HL-60 (cell line): Measurements from ENCODE around the gene CCDC158.

Experiments
- DNase-seq, 2 experiments: peaks; one replicate each; pipeline ENCODE4 v3.0.0-alpha.2; 2010 to 2020; ENCODE audit warnings: low read depth in 1 of 2, low spot score in 1 of 2
- H3K27ac ChIP-seq: fragments of 250-450 bp; sonication (Bioruptor Pico); replicated peaks from 2 replicates; pipeline ENCODE4 v1.5.1; 2020; ENCODE audit warnings: mild to moderate bottlenecking, moderate library complexity
- H3K27me3 ChIP-seq: fragments of 250-450 bp; sonication (Bioruptor Pico); 2 replicates; pipeline ENCODE4 v1.5.1; 2021; ENCODE audit warnings: mild to moderate bottlenecking, moderate library complexity; ENCODE audit not compliant: insufficient read depth, poor library complexity, severe bottlenecking
- H3K4me3 ChIP-seq: replicated peaks from 2 replicates; pipeline ENCODE4 v1.5.1; 2011; ENCODE audit warnings: mild to moderate bottlenecking, control low read depth, low read length; ENCODE audit not compliant: insufficient read depth
- CTCF ChIP-seq: IDR thresholded peaks from one replicate; pipeline ENCODE4 v1.5.1; 2011; ENCODE audit warnings: low read length, control low read depth, inconsistent platforms; ENCODE audit not compliant: insufficient read depth
- GABPA ChIP-seq: IDR thresholded peaks from 2 replicates; pipeline ENCODE4 v1.6.1; 2012; ENCODE audit warnings: low read depth
- POLR2AphosphoS5 ChIP-seq: IDR thresholded peaks from 2 replicates; pipeline ENCODE4 v1.6.1; 2012; ENCODE audit warnings: low read depth
- SPI1 ChIP-seq: IDR thresholded peaks from 2 replicates; pipeline ENCODE4 v1.6.1; 2012; ENCODE audit warnings: low read depth, mild to moderate bottlenecking, borderline replicate concordance
- TF ChIP-seq, protein P1 (sequence below): IDR thresholded peaks from 2 replicates; pipeline ENCODE4 v1.6.1; 2012; ENCODE audit warnings: low read depth; ENCODE audit not compliant: insufficient replicate concordance

Gene CCDC158

GRCh38 chr4:76420188-76420761, 666 bp downstream of the CCDC158 start:
- no peak for TF ChIP-seq CTCF
- TF ChIP-seq POLR2AphosphoS5, result no peak
- TF ChIP-seq SPI1, result no peak
- TF ChIP-seq GABPA, result no peak
- TF ChIP-seq, protein P1, sequence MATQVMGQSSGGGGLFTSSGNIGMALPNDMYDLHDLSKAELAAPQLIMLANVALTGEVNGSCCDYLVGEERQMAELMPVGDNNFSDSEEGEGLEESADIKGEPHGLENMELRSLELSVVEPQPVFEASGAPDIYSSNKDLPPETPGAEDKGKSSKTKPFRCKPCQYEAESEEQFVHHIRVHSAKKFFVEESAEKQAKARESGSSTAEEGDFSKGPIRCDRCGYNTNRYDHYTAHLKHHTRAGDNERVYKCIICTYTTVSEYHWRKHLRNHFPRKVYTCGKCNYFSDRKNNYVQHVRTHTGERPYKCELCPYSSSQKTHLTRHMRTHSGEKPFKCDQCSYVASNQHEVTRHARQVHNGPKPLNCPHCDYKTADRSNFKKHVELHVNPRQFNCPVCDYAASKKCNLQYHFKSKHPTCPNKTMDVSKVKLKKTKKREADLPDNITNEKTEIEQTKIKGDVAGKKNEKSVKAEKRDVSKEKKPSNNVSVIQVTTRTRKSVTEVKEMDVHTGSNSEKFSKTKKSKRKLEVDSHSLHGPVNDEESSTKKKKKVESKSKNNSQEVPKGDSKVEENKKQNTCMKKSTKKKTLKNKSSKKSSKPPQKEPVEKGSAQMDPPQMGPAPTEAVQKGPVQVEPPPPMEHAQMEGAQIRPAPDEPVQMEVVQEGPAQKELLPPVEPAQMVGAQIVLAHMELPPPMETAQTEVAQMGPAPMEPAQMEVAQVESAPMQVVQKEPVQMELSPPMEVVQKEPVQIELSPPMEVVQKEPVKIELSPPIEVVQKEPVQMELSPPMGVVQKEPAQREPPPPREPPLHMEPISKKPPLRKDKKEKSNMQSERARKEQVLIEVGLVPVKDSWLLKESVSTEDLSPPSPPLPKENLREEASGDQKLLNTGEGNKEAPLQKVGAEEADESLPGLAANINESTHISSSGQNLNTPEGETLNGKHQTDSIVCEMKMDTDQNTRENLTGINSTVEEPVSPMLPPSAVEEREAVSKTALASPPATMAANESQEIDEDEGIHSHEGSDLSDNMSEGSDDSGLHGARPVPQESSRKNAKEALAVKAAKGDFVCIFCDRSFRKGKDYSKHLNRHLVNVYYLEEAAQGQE, result no peak
- Histone ChIP-seq H3K4me3 (no peak overlapping the region), H3K27me3 (peaks cover 5% of the 10 kb centered on the region), H3K27ac (no peak overlapping the region)
- DNase-seq, result no peak

GRCh38 chr4:76410636-76411035, 10.3 kb downstream of the CCDC158 start:
- Histone ChIP-seq H3K27me3 (no peaks in the 10 kb centered on the region), H3K4me3 (no peak overlapping the region), H3K27ac (no peak overlapping the region)
- DNase-seq, result no peak
- TF ChIP-seq SPI1 (no peak), POLR2AphosphoS5 (no peak), CTCF (no peak)
- TF ChIP-seq, protein P1, result no peak

DNA sequence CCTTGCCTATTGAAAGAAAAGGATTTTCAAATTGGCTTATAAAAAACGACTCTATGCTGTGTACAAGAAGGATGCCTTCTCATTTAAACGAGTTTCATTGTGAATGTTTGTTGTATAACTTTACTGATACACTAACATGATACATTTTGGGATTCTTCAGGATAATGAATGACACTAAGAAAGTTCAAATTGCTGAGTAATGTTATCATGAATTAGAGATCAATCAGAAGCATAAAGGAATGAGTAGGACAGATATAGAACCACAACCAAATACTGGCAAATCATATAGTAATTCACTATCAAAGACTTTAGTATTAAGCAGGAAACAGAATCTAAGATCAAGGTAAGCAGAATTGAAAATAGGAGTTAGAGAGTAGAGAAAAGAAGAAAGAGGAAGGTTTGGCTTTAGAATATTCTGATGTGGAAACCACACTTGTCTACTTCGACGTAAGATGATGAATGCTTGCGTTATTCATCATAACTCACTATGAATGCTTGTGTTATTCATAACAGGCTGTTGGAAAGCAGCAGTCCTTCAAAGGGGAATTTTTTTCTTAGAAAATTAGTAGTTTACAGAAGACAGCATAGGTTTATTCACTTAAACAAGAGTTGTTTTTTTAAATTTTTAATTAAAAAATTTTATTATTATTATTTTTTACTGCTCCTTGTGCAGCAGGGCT, 13.4 kb downstream of the CCDC158 start:
- Histone ChIP-seq H3K27ac (no peak overlapping the region), H3K27me3 (peaks cover 4% of the 10 kb centered on the region), H3K4me3 (no peak overlapping the region)
- no peak for DNase-seq
- TF ChIP-seq POLR2AphosphoS5 (no peak), GABPA (no peak), CTCF (no peak), SPI1 (no peak)
- TF ChIP-seq, protein P1, result no peak
